H1 (cell line): ENCODE measurements around the gene DSCAM. TPM values are rescaled to one million over a fixed set of nuclear protein-coding genes. Genes with fewer than 3 reads are reported as not detected.

Experiments used
- BACH1 ChIP-seq: IDR thresholded peaks from 2 replicates; pipeline ENCODE4 v1.6.1; 2012; ENCODE audit warnings: low read length, improper control_type of control experiment
- CBX5 ChIP-seq: fragments of 300-800, 300-1000 bp; sonication (generic); IDR thresholded peaks from 2 replicates; pipeline ENCODE4 v1.7.1; 2016; ENCODE audit warnings: antibody characterized with exemption, low read length, low read depth
- CHD7 ChIP-seq: fragments of 300-600 bp; sonication (generic); IDR thresholded peaks from 2 replicates; pipeline ENCODE4 v1.7.1; 2012; ENCODE audit warnings: low read length, moderate library complexity, mild to moderate bottlenecking, inconsistent platforms; ENCODE audit not compliant: insufficient replicate concordance
- EP300 ChIP-seq, 2 experiments: IDR thresholded peaks; 1 replicate in 1 of 2; 2 replicates in 1 of 2; pipeline ENCODE4 v1.6.1; 2011 to 2012; ENCODE audit warnings: low read depth in 2 of 2, low read length in 2 of 2, mild to moderate bottlenecking in 2 of 2, borderline replicate concordance in 1 of 2, inconsistent platforms in 1 of 2, moderate library complexity in 1 of 2
- NANOG ChIP-seq: IDR thresholded peaks from 2 replicates; pipeline ENCODE4 v1.6.1; 2011; ENCODE audit warnings: low read length, low read depth, mild to moderate bottlenecking, inconsistent platforms; ENCODE audit not compliant: insufficient read depth, poor library complexity, severe bottlenecking
- PHF8 ChIP-seq: fragments of 200-600 bp; sonication (generic); conservative IDR thresholded peaks from 2 replicates; pipeline ENCODE4 v1.7.1; 2012; ENCODE audit warnings: low read depth, mild to moderate bottlenecking, inconsistent platforms, low read length, moderate library complexity
- POLR2AphosphoS5 ChIP-seq: IDR thresholded peaks from 2 replicates; pipeline ENCODE4 v1.6.1; 2011; ENCODE audit warnings: low read depth, low read length
- SIN3A ChIP-seq, 2 experiments: IDR thresholded peaks in 1 of 2; conservative IDR thresholded peaks in 1 of 2; 2 replicates each; pipeline ENCODE4 v1.6.1; 2011 to 2012; ENCODE audit warnings: low read length in 2 of 2, improper control_type of control experiment in 1 of 2, low read depth in 1 of 2, mild to moderate bottlenecking in 1 of 2
- ZNF274 ChIP-seq: IDR thresholded peaks from 2 replicates; pipeline ENCODE4 v1.7.0; 2012; ENCODE audit warnings: low read length, borderline replicate concordance; ENCODE audit errors: extremely low read depth
- polyA plus RNA-seq, 7 experiments: library from polyadenylated mRNA; depleted of rRNA in 3 of 7; stranded (reverse) in 5 of 7; unstranded in 2 of 7; fragments of >200 nt in 5 of 7; fragments of 200-250 nt in 2 of 7; gene quantifications; 1 replicate in 5 of 7; 2 replicates in 1 of 7; 4 replicates in 1 of 7; pipeline versions ENCODE4 v1.2.1 to v1.2.3, GENCODE V29; 2011 to 2013; ENCODE audit warnings: missing spikeins in 2 of 7, mixed read lengths in 2 of 7
- total RNA-seq: library from RNA; stranded (reverse); fragmentation: NEBNext Ultra II Directional; extraction: Animal tissue kit (Norgen Biotek cat#: 25700); gene quantifications from 2 replicates; pipeline ENCODE4 v1.2.1, GENCODE V29; 2021
- TF ChIP-seq, protein P1 (sequence below): IDR thresholded peaks from 2 replicates; pipeline ENCODE4 v1.6.1; 2011; ENCODE audit warnings: low read length, improper control_type of control experiment

Gene DSCAM
- total and polyA plus RNA-seq, 2 of the 8 experiments (the other 6 are each of a cell fraction or from before 2014, with no cell fraction given): 0.02 to 0.15 TPM

DNA sequence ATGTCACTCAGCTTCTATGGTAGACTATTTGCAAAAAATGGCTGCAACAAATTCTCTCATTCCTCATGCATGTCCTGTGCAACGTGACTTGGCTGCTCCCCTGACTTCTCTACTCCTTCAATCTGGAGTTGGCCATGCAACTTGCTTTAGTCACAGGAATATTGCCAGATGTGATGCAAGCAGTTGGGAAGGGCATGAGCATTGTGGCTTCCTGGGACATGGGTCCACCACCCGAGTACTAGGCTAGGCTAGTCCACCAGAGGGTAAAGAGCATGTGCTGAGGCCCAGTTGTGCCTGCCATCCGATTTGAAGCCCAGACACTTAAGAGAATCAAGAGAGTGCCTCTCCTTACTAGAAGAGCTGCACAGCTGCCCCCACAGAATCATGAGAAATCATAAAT is 89.6 kb downstream of the DSCAM start (continued):
- TF ChIP-seq CHD7: no peak
- TF ChIP-seq EP300 (IDR thresholded peaks at IDR 0.05; ENCODE audit: borderline replicate concordance in 1 of 2, low read depth in 2 of 2, low read length in 2 of 2): no peak
- no peak for TF ChIP-seq SIN3A (conservative IDR thresholded peaks at IDR 0.05 in 1 of 2, IDR thresholded peaks at IDR 0.05 in 1 of 2; ENCODE audit: low read depth in 1 of 2, low read length in 2 of 2)
- TF ChIP-seq BACH1: no peak
- TF ChIP-seq NANOG: no peak
- TF ChIP-seq PHF8: no peak
- TF ChIP-seq POLR2AphosphoS5: no peak
- no peak for TF ChIP-seq CBX5
- no peak for TF ChIP-seq ZNF274
- TF ChIP-seq, protein P1, sequence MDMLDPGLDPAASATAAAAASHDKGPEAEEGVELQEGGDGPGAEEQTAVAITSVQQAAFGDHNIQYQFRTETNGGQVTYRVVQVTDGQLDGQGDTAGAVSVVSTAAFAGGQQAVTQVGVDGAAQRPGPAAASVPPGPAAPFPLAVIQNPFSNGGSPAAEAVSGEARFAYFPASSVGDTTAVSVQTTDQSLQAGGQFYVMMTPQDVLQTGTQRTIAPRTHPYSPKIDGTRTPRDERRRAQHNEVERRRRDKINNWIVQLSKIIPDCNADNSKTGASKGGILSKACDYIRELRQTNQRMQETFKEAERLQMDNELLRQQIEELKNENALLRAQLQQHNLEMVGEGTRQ: no peak
